Loucy (cell line): Measurements from ENCODE around the gene ZNF385B.

Experiments
- H2AFZ ChIP-seq: fragments of 200-600 bp; sonication (generic); 2 replicates; pipeline ENCODE4 v1.6.0; 2016; ENCODE audit warnings: antibody characterized with exemption, mild to moderate bottlenecking, low read length, moderate library complexity
- H3F3A ChIP-seq: fragments of 200-600 bp; 2 replicates; pipeline ENCODE4 v1.6.0; 2016; ENCODE audit warnings: antibody characterized with exemption, low read depth, mild to moderate bottlenecking
- H3K27me3 ChIP-seq: fragments of 200-600 bp; sonication (generic); 2 replicates; pipeline ENCODE4 v1.6.1; 2014; ENCODE audit warnings: low read length, mild to moderate bottlenecking; ENCODE audit not compliant: insufficient read depth, poor library complexity, severe bottlenecking
- H3K36me3 ChIP-seq: fragments of 200-600 bp; sonication (generic); 2 replicates; pipeline ENCODE4 v1.6.1; 2016; ENCODE audit warnings: low read length; ENCODE audit not compliant: insufficient read depth
- H3K4me1 ChIP-seq: fragments of 200-600 bp; sonication (generic); 2 replicates; pipeline ENCODE4 v1.5.1; 2014; ENCODE audit warnings: low read length, mild to moderate bottlenecking; ENCODE audit not compliant: insufficient read depth, poor library complexity, severe bottlenecking
- H3K4me2 ChIP-seq: fragments of 200-600 bp; sonication (generic); 2 replicates; pipeline ENCODE4 v1.6.0; 2014; ENCODE audit warnings: antibody characterized with exemption, low read length, low read depth, mild to moderate bottlenecking; ENCODE audit not compliant: poor library complexity, severe bottlenecking
- H3K4me3 ChIP-seq: fragments of 200-600 bp; sonication (generic); 2 replicates; pipeline ENCODE4 v1.5.1; 2014; ENCODE audit warnings: low read length, mild to moderate bottlenecking, mixed read lengths; ENCODE audit not compliant: poor library complexity, severe bottlenecking
- H3K79me2 ChIP-seq: fragments of 200-600 bp; sonication (generic); 2 replicates; pipeline ENCODE4 v1.6.1; 2014; ENCODE audit warnings: low read length; ENCODE audit not compliant: insufficient read depth
- H3K9ac ChIP-seq: fragments of 200-600 bp; sonication (generic); 2 replicates; pipeline ENCODE4 v1.6.0; 2014; ENCODE audit warnings: mild to moderate bottlenecking, low read depth, low read length, moderate library complexity; ENCODE audit not compliant: poor library complexity, severe bottlenecking
- H3K9me2 ChIP-seq: fragments of 200-600 bp; sonication (generic); replicated peaks from 2 replicates; pipeline ENCODE4 v1.6.1; 2016; ENCODE audit warnings: low read depth, low read length, mixed read lengths
- H3K9me3 ChIP-seq: fragments of 200-600 bp; sonication (generic); 2 replicates; pipeline ENCODE4 v1.6.1; 2014; ENCODE audit warnings: mild to moderate bottlenecking, antibody characterized with exemption, low read length, low read depth; ENCODE audit not compliant: insufficient read depth
- H4K20me1 ChIP-seq: fragments of 200-600 bp; sonication (generic); 2 replicates; pipeline ENCODE4 v1.6.0; 2014; ENCODE audit warnings: antibody characterized with exemption, low read length, mild to moderate bottlenecking; ENCODE audit not compliant: insufficient read depth, poor library complexity, severe bottlenecking
- EZH2phosphoT487 ChIP-seq: fragments of 200-600 bp; IDR thresholded peaks from 2 replicates; pipeline ENCODE4 v1.6.1; 2018; ENCODE audit warnings: antibody characterized with exemption, mild to moderate bottlenecking, moderate library complexity, borderline replicate concordance
- TF ChIP-seq, protein P1 (sequence below): fragments of 200-600 bp; sonication (generic); conservative IDR thresholded peaks from 2 replicates; pipeline ENCODE4 v1.5.1; 2014; ENCODE audit warnings: mild to moderate bottlenecking, antibody characterized with exemption, low read length

Gene ZNF385B

GRCh38 chr2:179826297-179826696 lies 35.1 kb downstream of the ZNF385B start:
- no peaks in the 10 kb centered on the region for H3K36me3 ChIP-seq
- no peak overlapping the region for H2AFZ ChIP-seq
- no peak for TF ChIP-seq EZH2phosphoT487
- TF ChIP-seq, protein P1, sequence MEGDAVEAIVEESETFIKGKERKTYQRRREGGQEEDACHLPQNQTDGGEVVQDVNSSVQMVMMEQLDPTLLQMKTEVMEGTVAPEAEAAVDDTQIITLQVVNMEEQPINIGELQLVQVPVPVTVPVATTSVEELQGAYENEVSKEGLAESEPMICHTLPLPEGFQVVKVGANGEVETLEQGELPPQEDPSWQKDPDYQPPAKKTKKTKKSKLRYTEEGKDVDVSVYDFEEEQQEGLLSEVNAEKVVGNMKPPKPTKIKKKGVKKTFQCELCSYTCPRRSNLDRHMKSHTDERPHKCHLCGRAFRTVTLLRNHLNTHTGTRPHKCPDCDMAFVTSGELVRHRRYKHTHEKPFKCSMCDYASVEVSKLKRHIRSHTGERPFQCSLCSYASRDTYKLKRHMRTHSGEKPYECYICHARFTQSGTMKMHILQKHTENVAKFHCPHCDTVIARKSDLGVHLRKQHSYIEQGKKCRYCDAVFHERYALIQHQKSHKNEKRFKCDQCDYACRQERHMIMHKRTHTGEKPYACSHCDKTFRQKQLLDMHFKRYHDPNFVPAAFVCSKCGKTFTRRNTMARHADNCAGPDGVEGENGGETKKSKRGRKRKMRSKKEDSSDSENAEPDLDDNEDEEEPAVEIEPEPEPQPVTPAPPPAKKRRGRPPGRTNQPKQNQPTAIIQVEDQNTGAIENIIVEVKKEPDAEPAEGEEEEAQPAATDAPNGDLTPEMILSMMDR = no peak
- no peaks in the 10 kb centered on the region for H3K79me2 ChIP-seq
- H3F3A ChIP-seq = no peaks in the 10 kb centered on the region
- H3K9me2 ChIP-seq = no peaks in the 10 kb centered on the region
- no peaks in the 10 kb centered on the region for H4K20me1 ChIP-seq
- no peaks in the 10 kb centered on the region for H3K27me3 ChIP-seq
- no peak overlapping the region for H3K9ac ChIP-seq
- H3K4me1 ChIP-seq = no peaks in the 10 kb centered on the region
- no peak overlapping the region for H3K4me3 ChIP-seq
- H3K4me2 ChIP-seq = no peak overlapping the region
- no peaks in the 10 kb centered on the region for H3K9me3 ChIP-seq

GRCh38 chr2:179825494-179825893 lies 35.9 kb downstream of the ZNF385B start:
- H3K4me1 ChIP-seq = no peaks in the 10 kb centered on the region
- no peak for TF ChIP-seq EZH2phosphoT487
- TF ChIP-seq, protein P1 = no peak
- no peaks in the 10 kb centered on the region for H3K9me3 ChIP-seq
- no peaks in the 10 kb centered on the region for H3K36me3 ChIP-seq
- no peaks in the 10 kb centered on the region for H3K9me2 ChIP-seq
- no peaks in the 10 kb centered on the region for H3F3A ChIP-seq
- H3K79me2 ChIP-seq = no peaks in the 10 kb centered on the region
- no peak overlapping the region for H2AFZ ChIP-seq
- H3K4me2 ChIP-seq = no peak overlapping the region
- H3K9ac ChIP-seq = no peak overlapping the region
- no peaks in the 10 kb centered on the region for H3K27me3 ChIP-seq
- no peaks in the 10 kb centered on the region for H4K20me1 ChIP-seq
- H3K4me3 ChIP-seq = no peak overlapping the region

DNA sequence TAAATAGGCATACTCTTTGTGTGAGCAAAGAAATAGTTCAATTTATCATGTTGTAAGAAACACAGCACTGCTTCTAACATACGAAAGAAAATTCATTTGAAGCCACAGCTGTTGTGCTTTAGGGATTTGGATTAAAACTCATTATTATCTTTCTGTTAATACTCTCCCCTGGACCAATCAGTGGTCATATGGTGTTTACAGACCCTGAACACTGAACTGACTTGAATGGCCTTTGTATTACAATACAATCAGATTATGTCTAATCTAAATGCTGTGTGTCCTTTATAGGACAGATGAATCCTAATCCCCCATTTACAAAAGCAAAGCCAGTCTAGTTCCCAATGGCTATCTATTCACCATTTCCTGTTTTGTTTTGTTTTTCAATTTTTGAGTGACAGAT lies 36.5 kb downstream of the ZNF385B start:
- no peaks in the 10 kb centered on the region for H3K4me1 ChIP-seq
- H4K20me1 ChIP-seq = no peaks in the 10 kb centered on the region
- no peak overlapping the region for H3K9ac ChIP-seq
- no peaks in the 10 kb centered on the region for H3K36me3 ChIP-seq
- H2AFZ ChIP-seq = no peak overlapping the region
- H3F3A ChIP-seq = no peaks in the 10 kb centered on the region
- no peaks in the 10 kb centered on the region for H3K27me3 ChIP-seq
- no peaks in the 10 kb centered on the region for H3K79me2 ChIP-seq
- H3K9me3 ChIP-seq = no peaks in the 10 kb centered on the region
- no peaks in the 10 kb centered on the region for H3K9me2 ChIP-seq
- H3K4me3 ChIP-seq = no peak overlapping the region
- TF ChIP-seq EZH2phosphoT487 = no peak
- TF ChIP-seq, protein P1 = no peak
- no peak overlapping the region for H3K4me2 ChIP-seq
